Cerebellar cortex (tissue), 1 donor: ENCODE results near the gene LACTB.

Experiments
- DNase-seq: peaks from one replicate; pipeline ENCODE4 v3.0.0-alpha.2; 2015; ENCODE audit warnings: low spot score

LACTB gene

GRCh38 chr15:63133786-63134185, 12.1 kb downstream of the LACTB start:
- DNase-seq: no peak

GRCh38 chr15:63134245-63134985, 12.8 kb downstream of the LACTB start:
- no peak for DNase-seq

- no peak for DNase-seq
Observed at GRCh38 chr15:63135281-63135680, 13.6 kb downstream of the LACTB start.

- no peak for DNase-seq
Observed at GRCh38 chr15:63135804-63136203, 14.1 kb downstream of the LACTB start.

GRCh38 chr15:63136742-63137141, 15.1 kb downstream of the LACTB start:
- DNase-seq: no peak

GRCh38 chr15:63140936-63141335, 19.3 kb downstream of the LACTB start:
- DNase-seq: no peak

GRCh38 chr15:63145426-63145825, 23.8 kb downstream of the LACTB start:
- no peak for DNase-seq

GRCh38 chr15:63146684-63147083, 25.0 kb downstream of the LACTB start:
- DNase-seq: no peak

GRCh38 chr15:63151665-63152064, 30.0 kb downstream of the LACTB start:
- DNase-seq: no peak

GRCh38 chr15:63155486-63155885, 33.8 kb downstream of the LACTB start:
- no peak for DNase-seq

- peak; percentile 15 for DNase-seq
Observed at GRCh38 chr15:63156086-63156710, 34.5 kb downstream of the LACTB start.

- peak; percentile 50 for DNase-seq
Observed at GRCh38 chr15:63156755-63157117, 35.1 kb downstream of the LACTB start.

GRCh38 chr15:63157118-63157843, 35.6 kb downstream of the LACTB start, which contains the start of gene RPS27L:
RPS27L (minus strand) TSS chr15:63157477; CDS start chr15:63157405, 72 bp downstream.
- peak; percentile 94 for DNase-seq

GRCh38 chr15:63157891-63158431, 36.3 kb downstream of the LACTB start:
- DNase-seq: peak; percentile 70

GRCh38 chr15:63160638-63161037, 39.0 kb downstream of the LACTB start:
- no peak for DNase-seq

GRCh38 chr15:63163217-63163616, 41.6 kb downstream of the LACTB start:
- no peak for DNase-seq

GRCh38 chr15:63165166-63165859, 43.7 kb downstream of the LACTB start:
- no peak for DNase-seq

- no peak for DNase-seq
Observed at GRCh38 chr15:63166219-63166618, 44.6 kb downstream of the LACTB start.

- peak; percentile 32 for DNase-seq
Observed at GRCh38 chr15:63169788-63170187, 48.1 kb downstream of the LACTB start.

- DNase-seq: no peak
Observed at GRCh38 chr15:63172376-63172775, 50.7 kb downstream of the LACTB start.

- peak; percentile 27 for DNase-seq
Observed at GRCh38 chr15:63172851-63173451, 51.3 kb downstream of the LACTB start.

GRCh38 chr15:63176302-63176701, 54.6 kb downstream of the LACTB start:
- no peak for DNase-seq
